IMR-90 (cell line): ENCODE measurements around the gene MRPS22. TPM values are rescaled to one million over a fixed set of nuclear protein-coding genes. Genes with fewer than 3 reads are reported as not detected.

Experiments
- USF2 ChIP-seq: fragments of 150-350 bp; IDR thresholded peaks from 2 replicates; pipeline ENCODE4 v1.6.1; 2017; ENCODE audit warnings: mild to moderate bottlenecking, antibody characterized with exemption, low read length, low read depth
- polyA plus RNA-seq, 3 experiments: library from polyadenylated mRNA; depleted of rRNA; stranded (reverse); fragments of >200 nt; gene quantifications; 2 replicates each; pipeline ENCODE4 v1.2.3, GENCODE V29; 2012; ENCODE audit warnings: low replicate concordance in 1 of 3
- total RNA-seq: library from RNA; depleted of rRNA; stranded (reverse); fragments of >200 nt; gene quantifications from 2 replicates; pipeline ENCODE4 v1.2.3, GENCODE V29; 2012

Gene MRPS22
- total and polyA plus RNA-seq, 2 of the 4 experiments (the other 2 are of a cell fraction): 54.5 to 72.4 TPM

GRCh38 chr3:139388821-139389551, 45.2 kb downstream of the MRPS22 start (continued):
- TF ChIP-seq USF2: no peak
